HG02970 (cell line): ENCODE data around the gene AKT3.

Experiments used
- ATAC-seq: cut with Tn5 transposase; IDR thresholded peaks from one replicate; pipeline ENCODE4 v1.9.1; 2021; ENCODE audit warnings: mild to moderate bottlenecking, moderate library complexity, moderate number of reproducible peaks; ENCODE audit not compliant: unreplicated experiment, low FRiP score

The AKT3 gene

GRCh38 chr1:243496187-243496646, 353.8 kb downstream of the AKT3 start:
- no peak for ATAC-seq

GRCh38 chr1:243495442-243496186, 354.4 kb downstream of the AKT3 start:
- no peak for ATAC-seq

GRCh38 chr1:243494741-243495431, 355.2 kb downstream of the AKT3 start:
- no peak for ATAC-seq

GRCh38 chr1:243493156-243494129, 356.6 kb downstream of the AKT3 start:
- no peak for ATAC-seq

GRCh38 chr1:243490748-243491686, 359.0 kb downstream of the AKT3 start:
- ATAC-seq: no peak

- ATAC-seq: no peak
Observed at GRCh38 chr1:243489681-243490546, 360.1 kb downstream of the AKT3 start.

GRCh38 chr1:243489158-243489527, 360.9 kb downstream of the AKT3 start:
- no peak for ATAC-seq

GRCh38 chr1:243488459-243489157, 361.4 kb downstream of the AKT3 start:
- no peak for ATAC-seq

GRCh38 chr1:243487649-243488227, 362.3 kb downstream of the AKT3 start:
- no peak for ATAC-seq

- no peak for ATAC-seq
Observed at GRCh38 chr1:243487036-243487648, 362.9 kb downstream of the AKT3 start.

- ATAC-seq: no peak
Observed at GRCh38 chr1:243483952-243484351, 366.1 kb downstream of the AKT3 start.

GRCh38 chr1:243483071-243483771, 366.8 kb downstream of the AKT3 start:
- ATAC-seq: no peak

- ATAC-seq: no peak
Observed at GRCh38 chr1:243482141-243483022, 367.7 kb downstream of the AKT3 start.

GRCh38 chr1:243481101-243481500, 368.9 kb downstream of the AKT3 start:
- no peak for ATAC-seq

GRCh38 chr1:243477731-243478290, 372.2 kb downstream of the AKT3 start:
- ATAC-seq: no peak

- no peak for ATAC-seq
Observed at GRCh38 chr1:243475966-243476365, 374.1 kb downstream of the AKT3 start.
